H1 (cell line): Measurements from ENCODE around the gene FRMPD2. TPM values are rescaled to one million over a fixed set of nuclear protein-coding genes. Genes with fewer than 3 reads are reported as not detected.

Source experiments
- CTCF ChIA-PET: fragments of 300-600 bp; sonication (Branson Sonifier 250); formaldehyde crosslinking; loops from one replicate; lab custom pipeline; 2021; ENCODE audit not compliant: partially characterized antibody; lab: Charles Lee
- POLR2A ChIA-PET: fragments of 300-600 bp; sonication (Branson Sonifier 250); formaldehyde crosslinking; loops from one replicate; lab custom pipeline; 2021; ENCODE audit warnings: inconsistent platforms; ENCODE audit not compliant: partially characterized antibody; lab: Charles Lee
- DNase-seq, 2 experiments: peaks; one replicate each; pipeline versions ENCODE4 v3.0.0 to v3.0.0-alpha.2; 2010 to 2022; ENCODE audit warnings: low spot score in 2 of 2, low read depth in 1 of 2, mixed read lengths in 1 of 2
- FAIRE-seq: peaks from 2 replicates; lab custom pipeline; 2011; peaks lifted over from hg19 to GRCh38; lab: Jason Lieb, UNC
- H2AFZ ChIP-seq: 2 replicates; pipeline ENCODE4 v1.8.1; 2012; ENCODE audit warnings: low read length, inconsistent platforms
- H2AK5ac ChIP-seq: 2 replicates; pipeline ENCODE4 v1.6.1; 2013; ENCODE audit warnings: low read depth, low read length
- H2BK120ac ChIP-seq: replicated peaks from 2 replicates; pipeline ENCODE3; 2013; ENCODE audit warnings: low read depth, low read length, inconsistent platforms
- H2BK12ac ChIP-seq: 2 replicates; pipeline ENCODE4 v1.6.1; 2013; ENCODE audit warnings: low read depth, low read length
- H2BK15ac ChIP-seq: 2 replicates; pipeline ENCODE4 v1.6.1; 2013; ENCODE audit warnings: low read length
- H2BK20ac ChIP-seq: 2 replicates; pipeline ENCODE4 v1.6.1; 2013; ENCODE audit warnings: low read length
- H2BK5ac ChIP-seq: 2 replicates; pipeline ENCODE4 v1.6.1; 2013; ENCODE audit warnings: low read depth, low read length
- H3K14ac ChIP-seq: 2 replicates; pipeline ENCODE4 v1.6.1; 2013; ENCODE audit warnings: inconsistent platforms; ENCODE audit not compliant: insufficient read length
- H3K18ac ChIP-seq: 2 replicates; pipeline ENCODE4 v1.6.1; 2013; ENCODE audit warnings: low read length; ENCODE audit errors: extremely low read depth
- H3K23ac ChIP-seq: 2 replicates; pipeline ENCODE4 v1.6.1; 2013; ENCODE audit warnings: inconsistent platforms; ENCODE audit not compliant: insufficient read length
- H3K23me2 ChIP-seq: 2 replicates; pipeline ENCODE4 v1.6.1; 2013; ENCODE audit warnings: low read depth, low read length
- H3K27ac ChIP-seq: 2 replicates; pipeline ENCODE4 v1.6.1; 2011; ENCODE audit warnings: low read depth, low read length, inconsistent platforms
- H3K27me3 ChIP-seq, 4 experiments: replicated peaks in 1 of 4; 1 replicate in 1 of 4; 2 replicates in 3 of 4; pipeline versions ENCODE4 v1.6.1 to v1.8.1; 2011 to 2013; ENCODE audit warnings: low read length in 3 of 4, mild to moderate bottlenecking in 3 of 4, inconsistent platforms in 2 of 4, mixed read lengths in 2 of 4, moderate library complexity in 1 of 4; ENCODE audit not compliant: control insufficient read depth in 3 of 4, insufficient read depth in 3 of 4; ENCODE audit errors: extremely low read depth in 1 of 4
- H3K36me3 ChIP-seq, 4 experiments: 2 replicates each; pipeline versions ENCODE4 v1.6.1 to v1.8.1; 2011 to 2013; ENCODE audit warnings: mild to moderate bottlenecking in 4 of 4, low read length in 3 of 4, moderate library complexity in 2 of 4, control low read depth in 1 of 4, inconsistent platforms in 1 of 4; ENCODE audit not compliant: insufficient read depth in 4 of 4, control insufficient read depth in 2 of 4
- H3K4ac ChIP-seq: replicated peaks from 2 replicates; pipeline ENCODE3; 2013; ENCODE audit warnings: low read length, low read depth, mixed read lengths, inconsistent platforms; ENCODE audit not compliant: insufficient read length
- H3K4me1 ChIP-seq, 4 experiments: replicated peaks in 1 of 4; 1 replicate in 1 of 4; 2 replicates in 3 of 4; pipeline versions ENCODE4 v1.6.1 to v1.8.1; 2011 to 2013; ENCODE audit warnings: low read length in 3 of 4, inconsistent platforms in 2 of 4, mixed read lengths in 1 of 4; ENCODE audit not compliant: insufficient read depth in 4 of 4, control insufficient read depth in 3 of 4
- H3K4me2 ChIP-seq, 2 experiments: 2 replicates each; pipeline versions ENCODE4 v1.6.1 to v1.8.1; 2011 to 2013; ENCODE audit warnings: low read depth in 2 of 2, low read length in 2 of 2, control low read depth in 1 of 2, inconsistent platforms in 1 of 2, mild to moderate bottlenecking in 1 of 2; ENCODE audit not compliant: insufficient read depth in 1 of 2
- H3K4me3 ChIP-seq, 4 experiments: fragments of 200-600, 300-600 bp in 1 of 4; sonication (generic), shearing (Covaris generic), sonication (Bioruptor Twin) in 1 of 4; 2 replicates each; pipeline versions ENCODE4 v1.5.1 to v1.8.1; 2011 to 2016; ENCODE audit warnings: low read length in 4 of 4, low read depth in 3 of 4, control low read depth in 2 of 4, inconsistent platforms in 2 of 4, mild to moderate bottlenecking in 2 of 4, mixed read lengths in 1 of 4, moderate library complexity in 1 of 4; ENCODE audit not compliant: insufficient read depth in 2 of 4; ENCODE audit errors: extremely low read depth in 1 of 4
- H3K56ac ChIP-seq: replicated peaks from 2 replicates; pipeline ENCODE3; 2013; ENCODE audit warnings: low read depth, mild to moderate bottlenecking, mixed read lengths, low read length, inconsistent platforms; ENCODE audit not compliant: insufficient read length
- H3K79me1 ChIP-seq: 2 replicates; pipeline ENCODE4 v1.6.1; 2013; ENCODE audit warnings: low read depth, low read length, control low read depth
- H3K79me2 ChIP-seq, 2 experiments: 2 replicates each; pipeline versions ENCODE4 v1.6.1 to v1.8.1; 2012 to 2013; ENCODE audit warnings: low read length in 2 of 2, mild to moderate bottlenecking in 2 of 2, inconsistent platforms in 1 of 2; ENCODE audit not compliant: insufficient read depth in 2 of 2, control insufficient read depth in 1 of 2
- H3K9ac ChIP-seq, 4 experiments: replicated peaks in 1 of 4; 1 replicate in 1 of 4; 2 replicates in 3 of 4; pipeline versions ENCODE4 v1.6.1 to v1.8.1; 2011 to 2013; ENCODE audit warnings: low read depth in 3 of 4, low read length in 3 of 4, control low read depth in 2 of 4, mild to moderate bottlenecking in 2 of 4, moderate library complexity in 2 of 4, inconsistent platforms in 1 of 4; ENCODE audit errors: extremely low read depth in 1 of 4
- H3K9me3 ChIP-seq, 2 experiments: 2 replicates each; pipeline versions ENCODE4 v1.6.1 to v1.8.1; 2012 to 2013; ENCODE audit warnings: mild to moderate bottlenecking in 2 of 2, moderate library complexity in 2 of 2, control low read depth in 1 of 2, inconsistent platforms in 1 of 2, low read depth in 1 of 2, low read length in 1 of 2, mixed read lengths in 1 of 2; ENCODE audit not compliant: insufficient read depth in 2 of 2
- H4K20me1 ChIP-seq, 2 experiments: replicated peaks in 1 of 2; 2 replicates each; pipeline versions ENCODE3 to v1.8.1; 2011 to 2013; ENCODE audit warnings: inconsistent platforms in 2 of 2, low read length in 2 of 2, mild to moderate bottlenecking in 1 of 2; ENCODE audit not compliant: insufficient read depth in 2 of 2, control insufficient read depth in 1 of 2
- H4K5ac ChIP-seq: 2 replicates; pipeline ENCODE4 v1.6.1; 2013; ENCODE audit warnings: low read length, low read depth, mixed read lengths, inconsistent platforms; ENCODE audit not compliant: insufficient read length
- H4K8ac ChIP-seq: 2 replicates; pipeline ENCODE4 v1.8.0; 2013; ENCODE audit warnings: mild to moderate bottlenecking, moderate library complexity, low read length, inconsistent platforms; ENCODE audit not compliant: insufficient read depth; ENCODE audit errors: extremely low read depth
- H4K91ac ChIP-seq: replicated peaks from 2 replicates; pipeline ENCODE3; 2013; ENCODE audit warnings: low read length, mixed read lengths, inconsistent platforms; ENCODE audit not compliant: insufficient read length
- ASH2L ChIP-seq: fragments of 200-600, 300-600 bp; sonication (generic); IDR thresholded peaks from one replicate; pipeline ENCODE4 v1.7.1; 2017; ENCODE audit warnings: low read length
- ATF3 ChIP-seq: IDR thresholded peaks from 2 replicates; pipeline ENCODE4 v1.6.1; 2011; ENCODE audit warnings: low read depth, mild to moderate bottlenecking, low read length; ENCODE audit not compliant: insufficient read depth
- BCL11A ChIP-seq, 2 experiments: IDR thresholded peaks; one replicate each; pipeline ENCODE4 v1.6.1; 2011; ENCODE audit warnings: low read depth in 2 of 2, low read length in 2 of 2, mild to moderate bottlenecking in 2 of 2
- CHD1 ChIP-seq: IDR thresholded peaks from 2 replicates; pipeline ENCODE4 v1.6.1; 2012; ENCODE audit warnings: low read depth, low read length, improper control_type of control experiment
- CREB1 ChIP-seq: IDR thresholded peaks from 2 replicates; pipeline ENCODE4 v1.6.1; 2012; ENCODE audit warnings: inconsistent platforms
- CTCF ChIP-seq, 3 experiments: IDR thresholded peaks; 1 replicate in 2 of 3; 2 replicates in 1 of 3; pipeline versions ENCODE4 v1.5.1 to v1.6.1; 2011; ENCODE audit warnings: low read length in 3 of 3, mild to moderate bottlenecking in 3 of 3, inconsistent platforms in 2 of 3, low read depth in 1 of 3, moderate library complexity in 1 of 3; ENCODE audit not compliant: insufficient read depth in 1 of 3; ENCODE audit errors: control extremely low read depth in 1 of 3
- JUND ChIP-seq: IDR thresholded peaks from 2 replicates; pipeline ENCODE4 v1.6.1; 2011; ENCODE audit warnings: mild to moderate bottlenecking, improper control_type of control experiment, low read length
- RFX5 ChIP-seq: IDR thresholded peaks from 2 replicates; pipeline ENCODE4 v1.6.1; 2011; ENCODE audit warnings: low read depth, low read length, improper control_type of control experiment, borderline replicate concordance
- RXRA ChIP-seq: IDR thresholded peaks from 2 replicates; pipeline ENCODE4 v1.6.1; 2011; ENCODE audit warnings: low read depth, mild to moderate bottlenecking, low read length, moderate library complexity; ENCODE audit not compliant: insufficient read depth
- SP2 ChIP-seq: IDR thresholded peaks from 2 replicates; pipeline ENCODE4 v1.6.1; 2012; ENCODE audit warnings: mild to moderate bottlenecking, low read length, inconsistent platforms
- WGBS, 2 experiments: shearing (Covaris generic) in 1 of 2; methylation state at CpG; one replicate each; pipeline versions ENCODE4 v1.1.6 to v1.1.7; 2013 to 2015; ENCODE audit warnings: low lambda C conversion rate in 2 of 2, mixed read lengths in 2 of 2, inconsistent platforms in 1 of 2, low coverage in 1 of 2, missing lambda C conversion rate in 1 of 2; ENCODE audit not compliant: insufficient replicate concordance in 2 of 2, insufficient coverage in 1 of 2, insufficient read length in 1 of 2; ENCODE audit errors: extremely low coverage in 1 of 2, missing lambda C conversion rate in 1 of 2; 5-methylcytosine and 5-hydroxymethylcytosine counted together
- polyA plus RNA-seq, 7 experiments: library from polyadenylated mRNA; depleted of rRNA in 3 of 7; stranded (reverse) in 5 of 7; unstranded in 2 of 7; fragments of >200 nt in 5 of 7; fragments of 200-250 nt in 2 of 7; gene quantifications; 1 replicate in 5 of 7; 2 replicates in 1 of 7; 4 replicates in 1 of 7; pipeline versions ENCODE4 v1.2.1 to v1.2.3, GENCODE V29; 2011 to 2013; ENCODE audit warnings: missing spikeins in 2 of 7, mixed read lengths in 2 of 7
- total RNA-seq: library from RNA; stranded (reverse); fragmentation: NEBNext Ultra II Directional; extraction: Animal tissue kit (Norgen Biotek cat#: 25700); gene quantifications from 2 replicates; pipeline ENCODE4 v1.2.1, GENCODE V29; 2021

Gene FRMPD2
- total and polyA plus RNA-seq, 2 of the 8 experiments (the other 6 are each of a cell fraction or from before 2014, with no cell fraction given), result 0.07 to 0.47 TPM

- Histone ChIP-seq H3K9me3 (no peaks in the 10 kb centered on the region), H3K18ac (no peak overlapping the region), H3K27me3 (no peaks in the 10 kb centered on the region), H3K56ac (no peak overlapping the region), H3K9ac (no peak overlapping the region), H3K4ac (no peak overlapping the region), H4K20me1 (no peaks in the 10 kb centered on the region), H3K79me1 (no peaks in the 10 kb centered on the region), H2BK20ac (no peak overlapping the region), H3K14ac (no peak overlapping the region), H2AFZ (no peak overlapping the region), H2BK12ac (no peak overlapping the region), H2BK5ac (no peak overlapping the region), H3K23ac (no peak overlapping the region), H3K36me3 (no peaks in the 10 kb centered on the region), H3K27ac (no peak overlapping the region), H2BK15ac (no peak overlapping the region), H2BK120ac (no peak overlapping the region), H3K4me3 (no peak overlapping the region), H2AK5ac (no peak overlapping the region), H4K91ac (no peak overlapping the region), H3K23me2 (no peaks in the 10 kb centered on the region), H3K79me2 (no peaks in the 10 kb centered on the region), H3K4me1 (peaks cover 0 to 8% (median 1%) of the 10 kb centered on the region in 4 experiments; a peak in 2 of 7 replicates), H3K4me2 (no peak overlapping the region), H4K5ac (no peak overlapping the region), H4K8ac (no peak overlapping the region)
- POLR2A ChIA-PET, result no interaction called here
- no peak for DNase-seq
- FAIRE-seq, result peak; percentile 19
- 92% methylated on average over 9 of the region's 9 CpGs; no CpG with 5 or more reads in 1 of the 2 experiments for WGBS, 2 experiments
- CTCF ChIA-PET, result interaction anchor here (0.8 to 2.1 kb wide), 4 partner anchors 9 to 62 kb away, joined by 3 to 6 read pairs (median 4); no protein-coding TSS in a partner anchor
- TF ChIP-seq ASH2L (no peak), CREB1 (no peak), RFX5 (no peak), JUND (no peak), ATF3 (no peak), CTCF (IDR thresholded peaks at IDR 0.05; ENCODE audit: control extremely low read depth in 1 of 3, insufficient read depth in 1 of 3, low read depth in 1 of 3, low read length in 3 of 3) (no peak), SP2 (no peak), BCL11A (IDR thresholded peaks at IDR 0.05; ENCODE audit: low read depth in 2 of 2, low read length in 2 of 2) (no peak), CHD1 (no peak), RXRA (no peak)
Measured at GRCh38 chr10:48238826-48239520, 35.5 kb downstream of the FRMPD2 start.
